Superior temporal gyrus (tissue), 1 donor: Measurements from ENCODE around the gene ADAM12.

Source experiments
- DNase-seq: peaks from one replicate; pipeline ENCODE4 v3.0.0-alpha.2; 2016; ENCODE audit errors: extremely low spot score

The ADAM12 gene

GRCh38 chr10:126235091-126235978 lies 152.9 kb downstream of the ADAM12 start:
- DNase-seq = no peak

- no peak for DNase-seq
Measured at GRCh38 chr10:126234630-126235029, 153.6 kb downstream of the ADAM12 start.

GRCh38 chr10:126233182-126234148 lies 154.8 kb downstream of the ADAM12 start:
- DNase-seq = no peak

DNA sequence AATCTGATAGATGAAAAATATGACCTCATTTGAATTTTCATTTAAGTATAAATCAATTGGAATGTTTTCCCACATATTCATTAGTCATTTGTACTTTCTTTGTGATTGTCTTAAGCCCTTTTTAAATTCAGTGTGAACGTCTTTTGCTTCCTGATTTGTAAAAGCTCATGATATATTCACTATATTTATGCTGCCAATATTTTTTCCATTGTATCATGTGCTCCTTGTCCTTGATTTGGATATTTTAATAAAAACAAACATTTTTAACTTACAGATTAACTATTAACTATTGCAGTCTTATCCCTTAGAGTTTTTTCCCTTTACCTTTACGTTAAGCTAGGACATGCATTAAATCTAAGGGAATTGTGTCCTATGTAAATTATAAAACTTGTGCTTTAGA lies 157.7 kb downstream of the ADAM12 start:
- DNase-seq = no peak

DNA sequence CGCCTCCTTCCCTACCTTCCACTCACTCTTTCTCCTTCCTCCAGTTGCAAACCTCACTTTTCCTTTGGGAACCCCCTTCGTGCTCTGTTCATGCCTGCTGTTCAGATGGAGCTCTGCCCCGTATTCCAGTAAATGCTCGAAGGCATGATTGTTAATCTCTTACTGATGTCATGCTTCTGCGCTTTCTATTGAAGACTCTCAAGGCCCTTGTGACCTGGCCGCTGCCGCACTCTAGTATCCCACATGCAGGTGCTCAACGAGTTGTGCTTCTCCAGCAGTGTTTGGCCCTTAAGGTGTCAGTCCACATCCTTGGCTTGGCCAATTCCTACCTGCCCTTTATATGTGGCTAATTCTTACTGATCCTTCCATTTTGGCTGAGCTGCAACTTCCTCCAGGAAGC lies 158.6 kb downstream of the ADAM12 start:
- no peak for DNase-seq

DNA sequence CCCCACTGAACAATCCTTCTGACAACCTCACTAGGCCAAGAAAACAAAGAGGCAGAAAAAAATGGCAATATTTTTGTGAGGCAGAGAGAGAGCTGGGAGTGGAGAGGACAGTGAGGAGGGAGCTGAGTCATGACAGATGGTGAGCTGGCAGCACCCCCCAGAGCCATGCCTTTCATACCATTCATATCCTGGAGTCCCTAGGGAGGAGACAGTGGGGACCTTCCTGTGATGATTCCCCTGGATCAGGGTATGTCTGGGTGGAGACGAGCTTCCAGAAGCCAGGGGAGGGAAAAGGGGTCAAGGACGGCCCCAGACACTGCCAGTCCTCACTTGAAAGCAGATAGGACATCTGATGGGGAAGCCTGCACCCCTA lies 160.5 kb downstream of the ADAM12 start:
- no peak for DNase-seq

GRCh38 chr10:126226988-126227761 lies 161.1 kb downstream of the ADAM12 start:
- DNase-seq = no peak

DNA sequence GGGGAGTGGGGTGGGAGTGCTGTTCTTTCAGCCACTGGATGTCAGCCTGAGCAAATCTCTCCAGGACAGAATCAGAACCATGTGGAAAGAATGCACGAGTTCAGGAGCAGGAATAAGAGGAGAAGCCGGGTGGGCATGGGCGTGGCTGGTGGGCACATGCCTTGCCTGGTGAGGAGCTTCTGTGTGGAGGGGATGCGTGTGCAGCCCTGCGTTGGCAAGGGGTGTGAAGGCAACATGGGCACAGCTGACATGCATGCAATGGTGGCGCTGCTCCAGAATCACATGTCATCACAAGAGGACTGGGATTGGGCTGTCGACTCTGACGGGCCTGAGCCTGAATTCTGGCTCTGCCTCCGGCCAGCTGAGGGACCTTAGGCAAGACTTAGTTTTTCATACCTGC lies 162.1 kb downstream of the ADAM12 start:
- DNase-seq = no peak

DNA sequence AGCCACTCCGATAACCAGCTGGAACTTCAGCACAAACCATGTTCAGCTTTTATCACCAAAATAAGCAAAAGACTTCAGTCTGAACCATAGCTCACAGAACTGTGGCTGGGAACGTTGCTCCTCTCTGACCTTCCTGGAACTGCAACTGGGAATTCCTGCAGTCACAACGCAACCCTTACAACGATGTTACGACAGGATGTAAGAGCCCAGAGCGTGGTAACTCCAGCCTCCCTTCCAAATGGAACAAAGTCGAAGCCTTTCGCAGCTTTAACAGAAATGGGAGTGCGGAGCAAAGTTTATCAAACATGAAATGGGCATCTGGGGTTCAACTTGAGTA lies 162.6 kb downstream of the ADAM12 start:
- DNase-seq = no peak

DNA sequence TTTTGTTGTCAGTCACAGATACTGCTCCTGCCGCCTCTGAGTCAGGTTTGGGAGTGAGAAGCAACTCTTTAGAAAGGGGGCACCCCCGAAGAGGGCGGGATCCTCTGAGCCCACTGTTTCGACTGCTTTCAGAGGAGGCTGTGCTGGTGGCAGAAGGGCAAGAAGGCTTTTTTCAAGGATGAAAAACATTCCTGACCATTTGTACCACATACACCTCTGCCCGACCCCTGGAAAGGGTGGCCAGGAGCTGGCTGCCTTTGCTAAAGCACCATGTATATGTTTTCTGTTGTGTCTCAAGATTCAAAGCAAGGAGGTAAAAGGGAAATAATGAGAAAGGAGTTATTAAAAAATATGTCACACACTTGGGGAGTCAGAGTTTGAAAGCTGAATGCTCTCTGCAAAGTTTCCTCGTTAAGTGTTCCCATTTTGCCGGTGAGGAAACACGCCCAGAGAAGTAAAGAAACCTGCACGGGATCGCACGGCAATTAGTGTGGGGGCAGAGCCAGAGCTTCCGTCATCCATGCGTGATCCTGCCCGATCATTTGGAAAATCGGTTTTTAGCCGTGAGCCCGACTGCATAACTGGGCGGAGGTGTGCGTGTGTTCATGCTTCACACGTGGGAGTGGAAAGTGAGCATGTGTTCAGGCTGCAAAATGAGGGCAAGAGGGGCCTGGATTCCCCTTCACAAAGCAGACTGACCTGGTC lies 163.2 kb downstream of the ADAM12 start:
- no peak for DNase-seq

- DNase-seq = no peak
Measured at GRCh38 chr10:126223512-126224067, 164.7 kb downstream of the ADAM12 start.

GRCh38 chr10:126222736-126223511 lies 165.4 kb downstream of the ADAM12 start:
- no peak for DNase-seq

- DNase-seq = no peak
Measured at GRCh38 chr10:126221874-126222273, 166.4 kb downstream of the ADAM12 start.

DNA sequence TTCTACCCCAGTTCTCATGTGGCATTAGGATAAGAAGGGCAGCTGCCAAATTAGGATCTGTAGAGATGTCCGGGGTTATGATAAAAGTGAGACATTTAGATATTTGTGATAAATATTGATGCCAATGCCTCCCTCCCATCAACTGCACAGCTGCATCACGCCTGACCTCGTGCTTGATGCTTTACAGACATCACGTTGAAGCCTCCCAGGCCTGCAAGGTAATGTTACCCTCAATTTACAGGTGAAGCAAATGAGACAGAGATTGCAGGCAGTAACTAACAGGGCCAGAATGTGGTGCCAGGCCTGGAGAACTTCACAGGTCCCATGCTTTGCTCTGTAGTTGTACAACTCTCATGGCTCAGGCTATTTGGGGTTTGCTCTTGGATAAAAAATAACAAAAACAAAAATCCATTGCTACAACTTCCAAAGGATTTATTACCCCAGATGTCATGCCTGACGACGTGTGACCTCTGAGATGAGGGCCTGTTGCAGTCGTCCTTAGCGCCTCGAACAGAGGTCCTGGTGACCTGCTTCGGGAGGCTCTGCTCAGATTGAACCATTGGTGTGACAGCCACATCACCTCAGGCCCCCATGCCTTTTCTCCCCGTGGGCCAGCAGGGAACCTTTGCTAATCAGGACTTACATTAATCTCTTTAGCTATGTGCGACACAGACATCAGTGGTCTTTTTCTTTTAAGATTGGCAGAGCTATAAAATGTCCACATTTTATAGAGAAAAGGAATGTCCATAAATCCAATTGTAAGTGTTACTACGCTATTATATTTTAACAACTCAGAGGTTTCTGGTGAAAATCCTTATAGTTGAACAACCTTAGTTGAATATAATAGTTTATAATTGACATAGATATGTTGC lies 169.3 kb downstream of the ADAM12 start:
- no peak for DNase-seq

DNA sequence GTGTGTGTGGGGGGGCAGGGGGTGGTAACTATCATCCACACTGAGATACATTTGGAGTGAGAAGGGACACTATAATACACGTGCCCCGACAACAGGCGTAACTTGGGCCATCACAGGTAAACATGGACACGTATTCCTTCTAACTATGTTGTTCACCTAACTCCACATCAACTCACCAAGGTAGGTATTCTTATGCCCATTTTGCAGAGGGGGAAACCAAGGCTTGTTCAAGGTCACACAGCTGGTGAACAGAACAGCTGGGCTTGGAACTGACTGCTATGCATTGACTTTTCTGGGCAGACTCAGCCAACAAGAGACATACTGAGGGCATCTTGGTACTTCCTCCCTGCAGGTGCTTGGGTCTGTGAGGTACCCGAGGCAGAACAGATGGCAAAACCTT lies 170.1 kb downstream of the ADAM12 start:
- DNase-seq = no peak

DNA sequence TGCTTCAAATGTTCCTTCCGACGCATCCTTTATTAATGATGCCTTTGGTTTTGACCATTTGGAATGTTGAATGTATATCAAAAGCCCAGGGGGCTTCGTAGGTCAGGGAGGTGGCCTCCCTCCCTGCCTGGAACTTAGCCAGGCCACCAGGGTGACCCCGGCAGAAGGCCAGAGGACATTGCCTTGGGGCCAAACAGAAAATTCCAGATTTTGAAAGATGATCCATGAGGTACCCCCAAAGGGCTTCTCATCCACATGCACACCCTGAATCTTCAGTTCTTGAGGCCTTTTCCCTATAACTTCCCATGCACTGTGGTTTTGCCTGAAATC lies 171.7 kb downstream of the ADAM12 start:
- DNase-seq = no peak

DNA sequence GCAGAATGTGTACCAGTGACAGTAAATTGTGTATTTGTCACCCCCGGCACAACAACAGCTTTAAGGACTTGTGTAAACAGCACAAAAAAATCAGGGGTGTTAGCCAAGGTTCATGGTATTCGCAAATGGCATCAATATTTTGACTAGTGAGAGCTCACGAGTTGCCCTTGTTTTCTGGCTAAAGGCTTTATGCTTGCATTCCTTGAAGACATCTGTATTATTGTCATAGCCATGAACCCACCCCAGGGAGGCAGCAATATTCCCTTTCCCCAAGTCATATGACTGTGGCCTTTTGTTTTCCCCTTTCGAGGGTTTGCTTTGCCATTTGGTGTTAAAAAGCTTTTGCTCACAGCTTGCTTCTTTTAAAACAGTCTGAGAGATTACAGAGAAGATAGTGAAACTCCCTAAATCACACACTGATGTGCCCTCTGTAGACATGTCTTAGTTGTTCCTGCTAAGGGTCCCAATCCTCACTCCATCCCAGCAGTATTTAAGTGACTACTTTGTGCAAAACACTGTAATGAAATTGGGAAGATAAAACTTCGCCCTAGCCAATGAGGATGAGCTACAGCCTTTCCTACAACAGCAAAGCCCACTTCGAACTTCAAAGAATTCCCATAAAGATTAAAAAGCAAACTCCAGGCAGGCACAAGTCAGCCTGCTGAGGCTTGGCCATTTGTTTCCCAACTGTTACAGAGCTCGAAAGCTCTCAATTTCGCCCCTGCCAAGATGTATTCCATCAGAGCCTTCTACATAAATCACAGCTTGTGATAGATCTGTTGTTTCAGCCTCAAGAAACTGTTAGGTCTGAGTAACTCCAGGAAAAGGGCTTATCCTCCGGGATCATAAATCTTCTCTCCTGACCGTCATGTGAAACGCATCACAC lies 172.3 kb downstream of the ADAM12 start:
- DNase-seq = no peak

DNA sequence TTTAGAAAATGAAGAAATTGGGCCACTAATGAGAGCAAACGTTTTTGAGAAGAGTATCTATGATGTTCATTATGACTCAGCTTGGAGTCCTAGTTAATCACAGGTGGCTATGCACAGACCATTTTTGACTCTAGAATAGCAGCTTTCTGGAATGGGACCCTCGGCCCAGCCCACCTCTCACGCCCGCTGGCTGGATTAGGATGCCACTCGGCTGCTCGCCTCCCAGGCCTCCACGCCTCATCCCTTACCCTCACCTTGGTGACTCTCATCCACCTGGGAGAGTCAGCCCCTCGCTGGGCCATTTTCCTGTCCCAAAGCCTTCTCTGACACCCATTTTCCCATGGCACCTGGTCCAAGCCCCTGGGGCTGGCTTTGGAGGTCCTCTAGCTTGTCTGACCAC lies 173.6 kb downstream of the ADAM12 start:
- no peak for DNase-seq
